Heart left ventricle (tissue), 13 donors: ENCODE data around the gene PRRC2C.

Experiments
- CTCF ChIP-seq, 12 donors: fragments of 200-600 bp; sonication (generic) in 4 of 12; IDR thresholded peaks; one replicate each; pipeline versions ENCODE4 v1.5.0 to v1.8.0; 2018 to 2022; ENCODE audit warnings: antibody characterized with exemption in 12 of 12, mild to moderate bottlenecking in 5 of 12
- POLR2A ChIP-seq, 2 donors: fragments of 450-650 bp; IDR thresholded peaks; one replicate each; pipeline ENCODE4 v1.6.1; 2017; ENCODE audit warnings: antibody characterized with exemption in 2 of 2, mild to moderate bottlenecking in 2 of 2, moderate library complexity in 2 of 2
- donor health status: ischemic (EF 13 %, LVEDD 7.1; RV severe dilation, severe dysfunction).
- donor health status: DM: no; HTN: yes; CAD: no.
- donor health status: DM: no; HTN: no; CAD: no.
- donor health status: ischemic (EF 25% LVEDD 6.9; RV normal size, moderate dysfunction).
- donor health status: ischemic (EF 25% LVEDD 5.7; RV mildly dilated, moderate dysfunction).
- donor health status: ischemic (EF 35%, LVEDD 5.7; RV mildly dilated, moderate dysfunction).
- donor health status: nonischemic (EF 11% LVEDD 7.7; RV severe dilation, severe dysfunction).
- donor health status: DM: yes; HTN: yes; CAD: no.
- donor health status: PGD.
- donor health status: ischemic (EF 29% LVEDD 5.4; RV normal size, mild dysfunction).
- donor health status: nonischemic (EF 23%, LVEDD 6.1; RV moderate dilation, normal function).

GRCh38 chr1:171480035-171480434, 5.3 kb upstream of the PRRC2C start:
- TF ChIP-seq CTCF (IDR thresholded peaks at IDR 0.05) (no peak), POLR2A (IDR thresholded peaks at IDR 0.05) (no peak)
